Astrocyte (in vitro differentiated cells and primary cell): Measurements from ENCODE around the gene MARK4. TPM values are rescaled to one million over a fixed set of nuclear protein-coding genes. Genes with fewer than 3 reads are reported as not detected.

Experiments
- DNase-seq: peaks from one replicate; pipeline ENCODE4 v3.0.0-alpha.2; 2010; ENCODE audit warnings: low read depth
- FAIRE-seq: peaks from 2 replicates; lab custom pipeline; 2011; peaks lifted over from hg19 to GRCh38; lab: Jason Lieb, UNC
- H2AFZ ChIP-seq: 2 replicates; pipeline ENCODE4 v1.6.0; 2012; ENCODE audit warnings: low read depth, low read length, inconsistent platforms
- H3K27ac ChIP-seq: 2 replicates; pipeline ENCODE4 v1.5.1; 2011; ENCODE audit warnings: low read depth, low read length, inconsistent platforms
- H3K27me3 ChIP-seq: 2 replicates; pipeline ENCODE4 v1.6.0; 2011; ENCODE audit warnings: low read length, inconsistent platforms; ENCODE audit not compliant: insufficient read depth
- H3K36me3 ChIP-seq: 2 replicates; pipeline ENCODE4 v1.5.1; 2011; ENCODE audit warnings: low read length, inconsistent platforms; ENCODE audit not compliant: insufficient read depth
- H3K4me1 ChIP-seq: 2 replicates; pipeline ENCODE4 v1.5.1; 2011; ENCODE audit warnings: low read length, inconsistent platforms; ENCODE audit not compliant: insufficient read depth
- H3K4me2 ChIP-seq: 2 replicates; pipeline ENCODE4 v1.6.0; 2012; ENCODE audit warnings: low read length, inconsistent platforms
- H3K4me3 ChIP-seq: 2 replicates; pipeline ENCODE4 v1.5.1; 2011; ENCODE audit warnings: low read depth, mild to moderate bottlenecking, low read length, inconsistent platforms; ENCODE audit not compliant: insufficient read depth
- H3K79me2 ChIP-seq: 2 replicates; pipeline ENCODE4 v1.6.0; 2012; ENCODE audit warnings: mild to moderate bottlenecking, low read length, inconsistent platforms; ENCODE audit not compliant: insufficient read depth
- H3K9ac ChIP-seq: 2 replicates; pipeline ENCODE4 v1.6.0; 2012; ENCODE audit warnings: mild to moderate bottlenecking, low read length, inconsistent platforms
- H3K9me3 ChIP-seq: 2 replicates; pipeline ENCODE4 v1.5.1; 2012; ENCODE audit warnings: low read depth, mild to moderate bottlenecking, low read length, inconsistent platforms; ENCODE audit not compliant: insufficient read depth
- H4K20me1 ChIP-seq: 2 replicates; pipeline ENCODE4 v1.6.0; 2012; ENCODE audit warnings: low read length, inconsistent platforms; ENCODE audit not compliant: insufficient read depth
- H3K27ac Mint-ChIP-seq: one replicate; pipeline ENCODE4 v1.8.0; 2021; ENCODE audit warnings: mild to moderate bottlenecking, mixed read lengths; ENCODE audit not compliant: unreplicated experiment
- H3K27me3 Mint-ChIP-seq: one replicate; pipeline ENCODE4 v1.8.0; 2021; ENCODE audit warnings: low read depth, mixed read lengths; ENCODE audit not compliant: unreplicated experiment
- H3K36me3 Mint-ChIP-seq: one replicate; pipeline ENCODE4 v1.8.0; 2021; ENCODE audit warnings: low read depth, mixed read lengths; ENCODE audit not compliant: unreplicated experiment
- H3K4me1 Mint-ChIP-seq: one replicate; pipeline ENCODE4 v1.8.0; 2021; ENCODE audit warnings: low read depth, mixed read lengths; ENCODE audit not compliant: unreplicated experiment
- H3K4me3 Mint-ChIP-seq: one replicate; pipeline ENCODE4 v1.8.0; 2021; ENCODE audit warnings: mild to moderate bottlenecking, moderate library complexity, mixed read lengths; ENCODE audit not compliant: unreplicated experiment
- H3K9me3 Mint-ChIP-seq: one replicate; pipeline ENCODE4 v1.8.0; 2021; ENCODE audit warnings: mild to moderate bottlenecking, mixed read lengths; ENCODE audit not compliant: unreplicated experiment
- EZH2 ChIP-seq: IDR thresholded peaks from 2 replicates; pipeline ENCODE4 v1.6.1; 2012; ENCODE audit warnings: mild to moderate bottlenecking, low read length, inconsistent platforms; ENCODE audit not compliant: insufficient read depth
- total RNA-seq: library from RNA; stranded (reverse); gene quantifications from 2 replicates; pipeline ENCODE4 v1.2.1, GENCODE V29; 2021
- TF ChIP-seq, protein P1 (sequence below): IDR thresholded peaks from 2 replicates; pipeline ENCODE4 v1.5.1; 2011; ENCODE audit warnings: low read depth, mild to moderate bottlenecking, inconsistent platforms, low read length, moderate library complexity; ENCODE audit not compliant: insufficient read depth

The MARK4 gene
- total RNA-seq, 1 donor from 2014 or later, result 61.0 TPM

- Histone ChIP-seq H3K27me3 (peaks cover 31% of the 10 kb centered on the region), H3K4me1 (no peaks in the 10 kb centered on the region), H3K36me3 (no peaks in the 10 kb centered on the region), H2AFZ (no peak overlapping the region), H3K79me2 (no peaks in the 10 kb centered on the region), H3K4me3 (no peak overlapping the region), H3K4me2 (peak overlapping the region; percentile 64), H4K20me1 (no peaks in the 10 kb centered on the region), H3K27ac (no peak overlapping the region), H3K9ac (no peak overlapping the region), H3K9me3 (no peaks in the 10 kb centered on the region)
- Mint-ChIP-seq H3K27me3 (peaks cover 44% of the 10 kb centered on the region), H3K36me3 (peaks cover 2% of the 10 kb centered on the region), H3K4me3 (no peak overlapping the region), H3K4me1 (peaks cover 7% of the 10 kb centered on the region), H3K9me3 (no peaks in the 10 kb centered on the region), H3K27ac (no peak overlapping the region)
- TF ChIP-seq, protein P1, sequence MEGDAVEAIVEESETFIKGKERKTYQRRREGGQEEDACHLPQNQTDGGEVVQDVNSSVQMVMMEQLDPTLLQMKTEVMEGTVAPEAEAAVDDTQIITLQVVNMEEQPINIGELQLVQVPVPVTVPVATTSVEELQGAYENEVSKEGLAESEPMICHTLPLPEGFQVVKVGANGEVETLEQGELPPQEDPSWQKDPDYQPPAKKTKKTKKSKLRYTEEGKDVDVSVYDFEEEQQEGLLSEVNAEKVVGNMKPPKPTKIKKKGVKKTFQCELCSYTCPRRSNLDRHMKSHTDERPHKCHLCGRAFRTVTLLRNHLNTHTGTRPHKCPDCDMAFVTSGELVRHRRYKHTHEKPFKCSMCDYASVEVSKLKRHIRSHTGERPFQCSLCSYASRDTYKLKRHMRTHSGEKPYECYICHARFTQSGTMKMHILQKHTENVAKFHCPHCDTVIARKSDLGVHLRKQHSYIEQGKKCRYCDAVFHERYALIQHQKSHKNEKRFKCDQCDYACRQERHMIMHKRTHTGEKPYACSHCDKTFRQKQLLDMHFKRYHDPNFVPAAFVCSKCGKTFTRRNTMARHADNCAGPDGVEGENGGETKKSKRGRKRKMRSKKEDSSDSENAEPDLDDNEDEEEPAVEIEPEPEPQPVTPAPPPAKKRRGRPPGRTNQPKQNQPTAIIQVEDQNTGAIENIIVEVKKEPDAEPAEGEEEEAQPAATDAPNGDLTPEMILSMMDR, result no peak
- TF ChIP-seq EZH2, result no peak
- FAIRE-seq, result no peak
- no peak for DNase-seq
These were observed 35.5 kb upstream of the MARK4 start for GRCh38 chr19:45215391-45216191.

- no peaks in the 10 kb centered on the region for H3K79me2 ChIP-seq
These were observed 34.4 kb upstream of the MARK4 start for GRCh38 chr19:45216667-45217066.

More at GRCh38 chr19:45216667-45217066, 34.4 kb upstream of the MARK4 start:
- TF ChIP-seq EZH2, result no peak
- TF ChIP-seq, protein P1, result no peak
- no peak overlapping the region for H3K27ac ChIP-seq
- no peaks in the 10 kb centered on the region for H3K36me3 ChIP-seq
- H3K4me2 ChIP-seq, result peak overlapping the region; percentile 73
- no peak overlapping the region for H2AFZ ChIP-seq
- H3K9me3 ChIP-seq, result no peaks in the 10 kb centered on the region
- Mint-ChIP-seq H3K9me3 (no peaks in the 10 kb centered on the region), H3K4me3 (no peak overlapping the region), H3K36me3 (peaks cover 2% of the 10 kb centered on the region), H3K27me3 (peaks cover 45% of the 10 kb centered on the region), H3K27ac (no peak overlapping the region), H3K4me1 (peaks cover 7% of the 10 kb centered on the region)
- peak; percentile 9 for DNase-seq
- H3K27me3 ChIP-seq, result peaks cover 33% of the 10 kb centered on the region
- no peaks in the 10 kb centered on the region for H3K4me1 ChIP-seq
- no peak overlapping the region for H3K4me3 ChIP-seq
- no peaks in the 10 kb centered on the region for H4K20me1 ChIP-seq
- no peak for FAIRE-seq
- no peak overlapping the region for H3K9ac ChIP-seq
